Activated CD8-positive, alpha-beta T cell treated with anti-CD3 and anti-CD28 coated beads, Interleukin-2, amount 10 ng/mL, durations not matched to agents 7 days and 5 days (primary cell): ENCODE data around the gene CHST11. TPM values are rescaled to one million over a fixed set of nuclear protein-coding genes. Genes with fewer than 3 reads are reported as not detected.
A peak's percentile ranks its signal among the peaks of the same experiment; 100 is the strongest.

Experiments
- ATAC-seq: fragments of 150-1000 bp; cut with Tn5 transposase; one replicate; pipeline ENCODE4 v1.10.0; 2021; ENCODE audit warnings: moderate library complexity
- CTCF ChIA-PET: fragments of 350-600 bp; sonication (Branson Sonifier 250); formaldehyde crosslinking; loops from one replicate; lab custom pipeline; 2021; ENCODE audit warnings: antibody characterized with exemption; lab: Charles Lee
- POLR2A ChIA-PET: fragments of 350-600 bp; sonication (Branson Sonifier 250); formaldehyde crosslinking; loops from one replicate; lab custom pipeline; 2021; ENCODE audit warnings: antibody characterized with exemption; lab: Charles Lee
- DNase-seq: peaks from one replicate; pipeline ENCODE4 v3.0.0-alpha.2; 2020
- H3K27ac Mint-ChIP-seq: one replicate; pipeline ENCODE4 v1.8.0; 2021; ENCODE audit warnings: mild to moderate bottlenecking, mixed read lengths
- H3K27me3 Mint-ChIP-seq: one replicate; pipeline ENCODE4 v1.8.0; 2021; ENCODE audit warnings: low read depth, mixed read lengths
- H3K36me3 Mint-ChIP-seq: one replicate; pipeline ENCODE4 v1.8.0; 2021; ENCODE audit warnings: low read depth, mixed read lengths
- H3K4me1 Mint-ChIP-seq: one replicate; pipeline ENCODE4 v1.8.0; 2021; ENCODE audit warnings: low read depth, mixed read lengths
- H3K4me3 Mint-ChIP-seq: one replicate; pipeline ENCODE4 v1.8.0; 2021; ENCODE audit warnings: mild to moderate bottlenecking, mixed read lengths
- H3K9me3 Mint-ChIP-seq: one replicate; pipeline ENCODE4 v1.8.0; 2022; ENCODE audit warnings: mixed read lengths; ENCODE audit not compliant: insufficient read depth
- total RNA-seq, 2 experiments: library from RNA; stranded (reverse); gene quantifications; one replicate each; pipeline ENCODE4 v1.2.3, GENCODE V29; 2021

Gene CHST11
- total RNA-seq, 2 experiments from 2014 or later: 82.1 to 85.2 TPM

GRCh38 chr12:104734541-104735095, 277.9 kb downstream of the CHST11 start:
- Mint-ChIP-seq H3K4me3 (no peak overlapping the region), H3K27ac (peak overlapping the region; percentile 62), H3K27me3 (no peaks in the 10 kb centered on the region), H3K36me3 (peaks cover 1% of the 10 kb centered on the region), H3K9me3 (no peaks in the 10 kb centered on the region), H3K4me1 (peaks cover 76% of the 10 kb centered on the region)
- POLR2A ChIA-PET: no interaction called here
- CTCF ChIA-PET: interaction anchor here (0.8 to 2.6 kb wide), 6 partner anchors 9 to 353 kb away, joined by 3 to 12 read pairs (median 4); no protein-coding TSS in a partner anchor
- no peak for ATAC-seq
- no peak for DNase-seq

DNA sequence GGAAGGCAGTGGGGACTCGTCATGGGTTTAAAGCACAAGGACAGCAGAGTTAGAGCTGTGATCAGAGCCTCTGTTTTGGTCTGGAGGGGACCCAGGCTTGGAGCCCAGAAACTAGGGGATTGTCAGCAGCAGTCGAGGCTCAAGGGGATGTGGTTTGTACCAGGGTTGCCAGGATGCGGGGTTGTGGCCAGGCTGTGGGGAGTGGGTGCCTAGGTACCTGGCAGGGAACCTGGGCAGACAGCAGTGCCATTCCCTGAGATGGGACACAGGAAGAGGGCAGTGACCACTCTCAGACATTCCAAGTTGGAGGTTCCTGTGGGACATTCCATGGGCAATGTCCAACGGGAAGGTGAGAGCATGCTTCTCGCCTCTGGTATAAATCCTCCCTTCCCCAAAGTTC, 279.1 kb downstream of the CHST11 start:
- POLR2A ChIA-PET: no interaction called here

GRCh38 chr12:104736307-104736706, 279.6 kb downstream of the CHST11 start:
- Mint-ChIP-seq H3K4me1 (peaks cover 85% of the 10 kb centered on the region), H3K4me3 (no peak overlapping the region), H3K27ac (peak overlapping the region; percentile 31), H3K27me3 (no peaks in the 10 kb centered on the region), H3K9me3 (no peaks in the 10 kb centered on the region), H3K36me3 (peaks cover 10% of the 10 kb centered on the region)
- no peak for ATAC-seq
- no peak for DNase-seq
- ChIA-PET POLR2A (no interaction called here), CTCF (interaction anchor here (0.6 to 2.4 kb wide), 2 partner anchors 128 to 354 kb away, joined by 3 to 12 read pairs; no protein-coding TSS in a partner anchor)

More for the DNA sequence above, 279.1 kb downstream of the CHST11 start:
- Mint-ChIP-seq H3K27me3 (no peaks in the 10 kb centered on the region), H3K4me1 (peaks cover 80% of the 10 kb centered on the region), H3K27ac (peak overlapping the region; percentile 62), H3K4me3 (no peak overlapping the region), H3K36me3 (peaks cover 6% of the 10 kb centered on the region), H3K9me3 (no peaks in the 10 kb centered on the region)
- DNase-seq (no peak), ATAC-seq (no peak)
- CTCF ChIA-PET: interaction anchor here (2.4 kb wide), 1 partner anchor 354 kb away, joined by 12 read pairs; no protein-coding TSS in a partner anchor

DNA sequence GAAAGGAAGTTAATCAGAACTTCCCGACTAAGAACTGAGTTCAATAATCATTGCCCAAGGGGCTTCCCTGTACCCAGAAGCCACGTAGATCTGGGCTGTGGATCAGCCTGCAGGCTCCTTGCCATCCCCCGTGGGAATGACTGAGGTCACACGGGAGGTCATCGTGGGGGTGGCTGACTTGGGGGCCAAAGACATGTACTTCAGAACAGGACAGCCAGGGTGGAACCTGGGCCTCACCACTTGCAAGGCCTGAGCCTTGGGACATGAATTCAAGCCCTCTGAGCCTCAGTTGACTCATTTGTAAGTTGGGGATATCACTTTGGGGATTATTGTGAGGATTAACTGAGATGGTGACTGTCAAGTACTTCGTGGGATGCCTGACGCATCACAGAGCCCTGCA, 280.4 kb downstream of the CHST11 start:
- Mint-ChIP-seq H3K4me3 (no peak overlapping the region), H3K36me3 (peaks cover 13% of the 10 kb centered on the region), H3K27ac (peak overlapping the region; percentile 36), H3K4me1 (peaks cover 92% of the 10 kb centered on the region), H3K27me3 (no peaks in the 10 kb centered on the region), H3K9me3 (no peaks in the 10 kb centered on the region)
- DNase-seq: no peak
- ATAC-seq: no peak
- CTCF ChIA-PET: interaction anchor here (0.6 kb wide), 1 partner anchor 128 kb away, joined by 3 read pairs; no protein-coding TSS in a partner anchor
- POLR2A ChIA-PET: no interaction called here

GRCh38 chr12:104737791-104738301, 281.1 kb downstream of the CHST11 start:
- Mint-ChIP-seq H3K36me3 (peaks cover 18% of the 10 kb centered on the region), H3K4me1 (peaks cover 93% of the 10 kb centered on the region), H3K9me3 (no peaks in the 10 kb centered on the region), H3K27me3 (no peaks in the 10 kb centered on the region), H3K4me3 (no peak overlapping the region), H3K27ac (peak overlapping the region; percentile 81)
- ChIA-PET CTCF (interaction anchor here (1.6 kb wide), 1 partner anchor 18 kb away, joined by 5 read pairs; no protein-coding TSS in a partner anchor), POLR2A (no interaction called here)
- DNase-seq (no peak), ATAC-seq (no peak)

GRCh38 chr12:104738331-104738730, 281.6 kb downstream of the CHST11 start:
- no peaks in the 10 kb centered on the region for H3K9me3 Mint-ChIP-seq
- ChIA-PET CTCF (interaction anchor here (1.6 kb wide), 1 partner anchor 18 kb away, joined by 5 read pairs; no protein-coding TSS in a partner anchor), POLR2A (no interaction called here)
- no peaks in the 10 kb centered on the region for H3K27me3 Mint-ChIP-seq
- no peak for DNase-seq
- peaks cover 90% of the 10 kb centered on the region for H3K4me1 Mint-ChIP-seq
- H3K4me3 Mint-ChIP-seq: no peak overlapping the region
- H3K36me3 Mint-ChIP-seq: peaks cover 20% of the 10 kb centered on the region
- no peak for ATAC-seq
- peak overlapping the region; percentile 81 for H3K27ac Mint-ChIP-seq

- ChIA-PET POLR2A (no interaction called here), CTCF (interaction anchor here (0.8 to 1.6 kb wide), 4 partner anchors 10 to 44 kb away, joined by 3 to 5 read pairs (median 4); no protein-coding TSS in a partner anchor)
- ATAC-seq: no peak
- H3K27me3 Mint-ChIP-seq: no peaks in the 10 kb centered on the region
- peak overlapping the region; percentile 81 for H3K27ac Mint-ChIP-seq
- no peaks in the 10 kb centered on the region for H3K9me3 Mint-ChIP-seq
- peaks cover 86% of the 10 kb centered on the region for H3K4me1 Mint-ChIP-seq
- peaks cover 25% of the 10 kb centered on the region for H3K36me3 Mint-ChIP-seq
- no peak for DNase-seq
- H3K4me3 Mint-ChIP-seq: no peak overlapping the region
Observed at GRCh38 chr12:104738776-104739642, 282.3 kb downstream of the CHST11 start.

DNA sequence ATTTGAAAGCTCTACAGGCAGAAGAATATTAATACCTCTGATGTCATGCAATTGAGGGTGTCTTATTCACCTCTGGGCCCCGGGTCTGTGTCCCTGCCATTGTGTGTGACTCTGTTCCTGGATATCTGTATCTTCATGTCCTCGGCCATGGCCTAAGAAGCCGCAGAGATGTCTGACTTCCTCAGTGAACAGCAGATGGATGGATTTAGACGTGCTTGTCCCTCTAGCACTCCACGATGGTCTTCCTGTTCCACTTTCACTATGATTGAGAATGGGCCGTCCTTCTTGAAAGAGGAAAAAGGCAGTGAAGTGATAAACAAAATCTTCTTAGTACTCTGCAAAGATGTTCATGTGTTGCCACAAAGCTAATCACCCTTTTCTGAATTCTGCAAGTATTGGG, 283.9 kb downstream of the CHST11 start:
- Mint-ChIP-seq H3K27me3 (no peaks in the 10 kb centered on the region), H3K4me1 (peaks cover 75% of the 10 kb centered on the region), H3K27ac (peak overlapping the region; percentile 81), H3K9me3 (no peaks in the 10 kb centered on the region), H3K36me3 (peaks cover 27% of the 10 kb centered on the region), H3K4me3 (peak overlapping the region; percentile 66)
- DNase-seq: peak; percentile 60
- ATAC-seq: peak; percentile 80
- CTCF ChIA-PET: interaction anchor here (1.4 kb wide), 1 partner anchor 22 kb away, joined by 3 read pairs; no protein-coding TSS in a partner anchor
- POLR2A ChIA-PET: interaction anchor here (0.6 to 1.3 kb wide), 5 partner anchors 11 to 58 kb away, joined by 3 read pairs; no protein-coding TSS in a partner anchor

GRCh38 chr12:104741077-104741476, 284.3 kb downstream of the CHST11 start:
- no peaks in the 10 kb centered on the region for H3K9me3 Mint-ChIP-seq
- peaks cover 27% of the 10 kb centered on the region for H3K36me3 Mint-ChIP-seq
- H3K27ac Mint-ChIP-seq: peak overlapping the region; percentile 81
- CTCF ChIA-PET: interaction anchor here (1.4 kb wide), 1 partner anchor 21 kb away, joined by 3 read pairs; no protein-coding TSS in a partner anchor
- H3K4me3 Mint-ChIP-seq: peak overlapping the region; percentile 66
- ATAC-seq (peak; percentile 54), DNase-seq (no peak)
- POLR2A ChIA-PET: interaction anchor here (0.6 to 1.0 kb wide), 5 partner anchors 11 to 46 kb away, joined by 3 read pairs; no protein-coding TSS in a partner anchor
- peaks cover 74% of the 10 kb centered on the region for H3K4me1 Mint-ChIP-seq
- H3K27me3 Mint-ChIP-seq: no peaks in the 10 kb centered on the region

GRCh38 chr12:104741497-104742367, 285.0 kb downstream of the CHST11 start:
- Mint-ChIP-seq H3K36me3 (peaks cover 27% of the 10 kb centered on the region), H3K27ac (peak overlapping the region; percentile 81), H3K27me3 (no peaks in the 10 kb centered on the region), H3K4me3 (peak overlapping the region; percentile 66), H3K4me1 (peaks cover 73% of the 10 kb centered on the region), H3K9me3 (no peaks in the 10 kb centered on the region)
- CTCF ChIA-PET: interaction anchor here (1.4 to 2.2 kb wide), 2 partner anchors 21 to 360 kb away, joined by 3 to 6 read pairs; no protein-coding TSS in a partner anchor
- POLR2A ChIA-PET: interaction anchor here (0.6 to 0.9 kb wide), 4 partner anchors 11 to 46 kb away, joined by 3 read pairs; no protein-coding TSS in a partner anchor
- ATAC-seq (no peak), DNase-seq (no peak)
